GM21526 (cell line): ENCODE results near the gene ATAD2B.

Experiments used
- ATAC-seq: cut with Tn5 transposase; IDR thresholded peaks from one replicate; pipeline ENCODE4 v1.9.1; 2021; ENCODE audit warnings: moderate library complexity; ENCODE audit not compliant: unreplicated experiment, low FRiP score

The ATAD2B gene

GRCh38 chr2:23838996-23839395 is 87.9 kb downstream of the ATAD2B start:
- no peak for ATAC-seq

GRCh38 chr2:23838581-23838980 is 88.3 kb downstream of the ATAD2B start:
- no peak for ATAC-seq

GRCh38 chr2:23837871-23838270 is 89.1 kb downstream of the ATAD2B start:
- ATAC-seq, result no peak

- ATAC-seq, result no peak
Measured at GRCh38 chr2:23836971-23837565, 89.9 kb downstream of the ATAD2B start.

- ATAC-seq, result no peak
Measured at GRCh38 chr2:23836505-23836904, 90.4 kb downstream of the ATAD2B start.

GRCh38 chr2:23835988-23836387 is 90.9 kb downstream of the ATAD2B start:
- no peak for ATAC-seq

- ATAC-seq, result no peak
Measured at GRCh38 chr2:23835423-23835822, 91.5 kb downstream of the ATAD2B start.

- no peak for ATAC-seq
Measured at GRCh38 chr2:23828986-23829385, 97.9 kb downstream of the ATAD2B start.

- no peak for ATAC-seq
Measured at GRCh38 chr2:23828256-23828980, 98.5 kb downstream of the ATAD2B start.

GRCh38 chr2:23827287-23827686 is 99.6 kb downstream of the ATAD2B start:
- ATAC-seq, result no peak

- no peak for ATAC-seq
Measured at GRCh38 chr2:23826771-23827170, 100.2 kb downstream of the ATAD2B start.

- ATAC-seq, result no peak
Measured at GRCh38 chr2:23826040-23826439, 100.9 kb downstream of the ATAD2B start.

GRCh38 chr2:23824777-23825212 is 102.1 kb downstream of the ATAD2B start:
- ATAC-seq, result peak; percentile 68

GRCh38 chr2:23823863-23824262 is 103.1 kb downstream of the ATAD2B start:
- no peak for ATAC-seq

- ATAC-seq, result no peak
Measured at GRCh38 chr2:23814963-23815362, 112.0 kb downstream of the ATAD2B start.

GRCh38 chr2:23813438-23813837 is 113.5 kb downstream of the ATAD2B start:
- no peak for ATAC-seq

GRCh38 chr2:23809150-23809549 is 117.8 kb downstream of the ATAD2B start:
- no peak for ATAC-seq

- no peak for ATAC-seq
Measured at GRCh38 chr2:23806665-23807249, 120.2 kb downstream of the ATAD2B start.

GRCh38 chr2:23806201-23806600 is 120.7 kb downstream of the ATAD2B start:
- ATAC-seq, result no peak

- no peak for ATAC-seq
Measured at GRCh38 chr2:23803965-23804542, 122.9 kb downstream of the ATAD2B start.

GRCh38 chr2:23803264-23803964 is 123.5 kb downstream of the ATAD2B start:
- no peak for ATAC-seq
